GM12878 (cell line): ENCODE measurements around the gene CARD11. TPM values are rescaled to one million over a fixed set of nuclear protein-coding genes. Genes with fewer than 3 reads are reported as not detected.

ENCODE experiments used
- ATAC-seq: fragments of 200-7000 bp; cut with Tn5 transposase; 3 replicates; pipeline ENCODE4 v1.9.1; 2020; ENCODE audit warnings: mild to moderate bottlenecking, moderate library complexity
- BruUV-seq: library from RNA; stranded (reverse); fragments of 400-500 nt; replicated peaks from 2 replicates; lab custom pipeline; 2021; lab: Mats Ljungman, UMichigan
- CTCF ChIA-PET: fragments of 300-600 bp; sonication (Branson Sonifier 250); formaldehyde crosslinking; extraction: SDS; loops from one replicate; lab custom pipeline; 2021; ENCODE audit warnings: inconsistent platforms; lab: Yijun Ruan, JAX
- POLR2A ChIA-PET: fragments of 350-600 bp; formaldehyde crosslinking; extraction: SDS; loops from one replicate; lab custom pipeline; 2021; ENCODE audit warnings: inconsistent platforms; lab: Charles Lee
- RAD21 ChIA-PET: fragments of 300-600 bp; sonication (Branson Sonifier 250); formaldehyde crosslinking; loops from one replicate; lab custom pipeline; 2023; ENCODE audit warnings: antibody characterized with exemption; ENCODE audit not compliant: unreplicated experiment; lab: Charles Lee
- SMC1A ChIA-PET: fragments of 300-600 bp; sonication (Branson Sonifier 250); formaldehyde crosslinking; loops from one replicate; lab custom pipeline; 2023; ENCODE audit not compliant: unreplicated experiment, uncharacterized antibody; lab: Charles Lee
- DNase-seq: peaks from one replicate; pipeline ENCODE4 v3.0.0-alpha.2; 2011; ENCODE audit warnings: low read depth, low spot score
- FAIRE-seq: peaks from 3 replicates; lab custom pipeline; 2011; peaks lifted over from hg19 to GRCh38; lab: Jason Lieb, UNC
- H2AFZ ChIP-seq: 2 replicates; pipeline ENCODE4 v1.6.0; 2011; ENCODE audit warnings: low read depth, low read length, control low read depth; ENCODE audit not compliant: control insufficient read depth
- H3K27ac ChIP-seq: 2 replicates; pipeline ENCODE4 v1.5.1; 2011; ENCODE audit warnings: control low read depth; ENCODE audit not compliant: control insufficient read depth, insufficient read depth
- H3K27me3 ChIP-seq, 2 experiments: replicated peaks in 1 of 2; 2 replicates each; pipeline versions ENCODE4 v1.6.0 to v1.6.1; 2011; ENCODE audit warnings: low read length in 1 of 2; ENCODE audit not compliant: control insufficient read depth in 2 of 2, insufficient read depth in 2 of 2
- H3K36me3 ChIP-seq, 2 experiments: 2 replicates each; pipeline ENCODE4 v1.5.1; 2011; ENCODE audit warnings: low read length in 1 of 2; ENCODE audit not compliant: control insufficient read depth in 2 of 2, insufficient read depth in 2 of 2
- H3K4me1 ChIP-seq: 2 replicates; pipeline ENCODE4 v1.6.1; 2011; ENCODE audit warnings: mild to moderate bottlenecking, low read length, moderate library complexity, mixed read lengths; ENCODE audit not compliant: control insufficient read depth, insufficient read depth
- H3K4me2 ChIP-seq: 2 replicates; pipeline ENCODE4 v1.6.0; 2011; ENCODE audit warnings: control low read depth; ENCODE audit not compliant: control insufficient read depth, insufficient read depth
- H3K4me3 ChIP-seq: fragments of 200-600 bp; sonication (generic); 2 replicates; pipeline ENCODE4 v1.5.1; 2016
- H3K79me2 ChIP-seq: 2 replicates; pipeline ENCODE4 v1.6.0; 2011; ENCODE audit warnings: low read length; ENCODE audit not compliant: control insufficient read depth, insufficient read depth
- H3K9ac ChIP-seq: 2 replicates; pipeline ENCODE4 v1.8.0; 2011; ENCODE audit warnings: low read length, control low read depth, mixed read lengths; ENCODE audit not compliant: control insufficient read depth, insufficient read depth
- H3K9me3 ChIP-seq: replicated peaks from 3 replicates; pipeline ENCODE4 v1.5.1; 2011; ENCODE audit warnings: mild to moderate bottlenecking, low read length; ENCODE audit not compliant: control insufficient read depth, insufficient read depth
- H4K20me1 ChIP-seq: 2 replicates; pipeline ENCODE4 v1.6.0; 2011; ENCODE audit not compliant: control insufficient read depth, insufficient read depth
- CEBPB ChIP-seq, 2 experiments: fragments of 150-350 bp in 1 of 2; IDR thresholded peaks; 2 replicates each; pipeline ENCODE4 v1.6.1; 2012 to 2014; ENCODE audit warnings: low read depth in 2 of 2, low read length in 2 of 2, borderline replicate concordance in 1 of 2, inconsistent platforms in 1 of 2
- ETV6 ChIP-seq, 2 experiments: fragments of 450-650 bp in 1 of 2; IDR thresholded peaks in 1 of 2; conservative IDR thresholded peaks in 1 of 2; 2 replicates each; pipeline ENCODE4 v1.6.1; 2014; ENCODE audit warnings: antibody characterized with exemption in 1 of 2, borderline replicate concordance in 1 of 2, low read depth in 1 of 2, mild to moderate bottlenecking in 1 of 2, moderate library complexity in 1 of 2
- GABPA ChIP-seq: IDR thresholded peaks from 2 replicates; pipeline ENCODE4 v1.6.1; 2014; ENCODE audit warnings: antibody characterized with exemption, low read depth, mild to moderate bottlenecking, inconsistent platforms
- KDM1A ChIP-seq: fragments of 200-600 bp; sonication (generic); IDR thresholded peaks from 2 replicates; pipeline ENCODE4 v1.6.1; 2016; ENCODE audit warnings: borderline replicate concordance
- NFXL1 ChIP-seq: fragments of 450-650 bp; IDR thresholded peaks from 2 replicates; pipeline ENCODE4 v1.6.1; 2017; ENCODE audit warnings: antibody characterized with exemption, mild to moderate bottlenecking, borderline replicate concordance
- NR2F1 ChIP-seq: fragments of 450-650 bp; conservative IDR thresholded peaks from 2 replicates; pipeline ENCODE4 v1.6.1; 2017; ENCODE audit warnings: mild to moderate bottlenecking
- REST ChIP-seq: IDR thresholded peaks from 2 replicates; pipeline ENCODE4 v1.6.1; 2012; ENCODE audit warnings: mild to moderate bottlenecking, low read depth, low read length
- SMC3 ChIP-seq: IDR thresholded peaks from 2 replicates; pipeline ENCODE4 v1.6.1; 2011; ENCODE audit warnings: low read length, improper control_type of control experiment, borderline replicate concordance
- SRF ChIP-seq, 2 experiments: IDR thresholded peaks; 2 replicates each; pipeline ENCODE4 v1.6.1; 2011; ENCODE audit warnings: low read depth in 2 of 2, low read length in 2 of 2, mild to moderate bottlenecking in 1 of 2, moderate library complexity in 1 of 2
- TCF12 ChIP-seq: IDR thresholded peaks from 2 replicates; pipeline ENCODE4 v1.6.1; 2011; ENCODE audit warnings: low read depth, mild to moderate bottlenecking, low read length
- TCF3 ChIP-seq: IDR thresholded peaks from 2 replicates; pipeline ENCODE4 v1.6.1; 2012; ENCODE audit warnings: low read depth, mild to moderate bottlenecking, low read length, borderline replicate concordance; ENCODE audit not compliant: insufficient read depth
- ZNF217 ChIP-seq: fragments of 450-650 bp; IDR thresholded peaks from 2 replicates; pipeline ENCODE4 v1.6.1; 2017; ENCODE audit warnings: antibody characterized with exemption, mild to moderate bottlenecking
- WGBS: methylation state at CpG from one replicate; pipeline ENCODE4 v1.1.6; 2016; ENCODE audit warnings: low lambda C conversion rate; ENCODE audit not compliant: insufficient replicate concordance, insufficient coverage; ENCODE audit errors: missing lambda C conversion rate; 5-methylcytosine and 5-hydroxymethylcytosine counted together
- in situ Hi-C: fragments of 300-500 bp; cut with MboI; formaldehyde crosslinking; loops from 9 replicates; pipeline ENCODE4 v1.14.3; 2018; ENCODE audit warnings: mixed read lengths
- intact Hi-C: fragments of 100-400 bp; cut with micrococcal nuclease; formaldehyde crosslinking; loops from one replicate; pipeline ENCODE4 v1.14.2; 2022; ENCODE audit not compliant: unreplicated experiment
- polyA plus RNA-seq, 11 experiments: library from polyadenylated mRNA; depleted of rRNA in 4 of 11; unstranded in 6 of 11; stranded (reverse) in 5 of 11; fragments of >200 nt; fragmentation: Nextera tagmentation in 4 of 11; fragmentation: Illumina TruSeq in 1 of 11; extraction: Ambion mirVana in 4 of 11; extraction: Trizol in 1 of 11; gene quantifications; 1 replicate in 1 of 11; 2 replicates in 10 of 11; pipeline versions ENCODE4 v1.2.1 to v1.2.3, GENCODE V29; 2011 to 2016; ENCODE audit warnings: inconsistent platforms in 2 of 11, missing spikeins in 2 of 11, low read depth in 1 of 11
- total RNA-seq, 4 experiments: library from RNA; depleted of rRNA in 3 of 4; stranded (reverse); fragments of >200 nt in 3 of 4; fragmentation: Illumina TruSeq in 1 of 4; extraction: Trizol in 1 of 4; gene quantifications; 2 replicates each; pipeline versions ENCODE4 v1.2.1 to v1.2.3, GENCODE V29; 2013 to 2021
- TF ChIP-seq, protein P1 (sequence below): fragments of 450-650 bp; IDR thresholded peaks from 2 replicates; pipeline ENCODE4 v1.6.1; 2018; ENCODE audit warnings: borderline replicate concordance, mild to moderate bottlenecking; ENCODE audit not compliant: partially characterized antibody
- TF ChIP-seq, protein P2 (sequence below): IDR thresholded peaks from 2 replicates; pipeline ENCODE4 v1.6.1; 2011; ENCODE audit warnings: low read depth, low read length, improper control_type of control experiment, borderline replicate concordance

CARD11 gene
- total and polyA plus RNA-seq, 10 of the 15 experiments (the other 5 are each of a cell fraction or from before 2014, with no cell fraction given) = 0.27 to 72.0 (median 28.4) TPM

DNA sequence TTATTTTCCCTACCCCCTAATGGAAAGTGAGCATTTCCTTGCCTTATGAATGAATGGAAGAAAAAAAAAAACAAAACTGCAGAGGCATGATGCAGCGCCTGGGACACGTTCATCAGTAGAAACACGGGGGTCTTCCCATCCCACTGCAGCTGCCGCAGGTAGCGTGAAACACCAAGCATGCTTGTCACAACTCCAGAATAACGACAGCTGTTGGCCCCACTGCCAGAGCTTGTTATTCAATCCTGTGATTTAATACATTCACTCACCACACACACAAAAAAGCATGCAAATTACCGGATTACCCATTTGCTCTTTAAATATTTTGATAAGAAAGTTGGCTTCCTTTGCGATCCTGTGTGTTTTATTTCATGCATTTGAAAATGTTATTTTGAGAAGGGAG, 151.1 kb downstream of the CARD11 start:
- in situ Hi-C loops = no loop called here
- Histone ChIP-seq H3K79me2 (no peaks in the 10 kb centered on the region), H3K27ac (no peak overlapping the region), H3K4me3 (no peak overlapping the region), H3K9me3 (no peaks in the 10 kb centered on the region), H4K20me1 (no peaks in the 10 kb centered on the region), H3K27me3 (no peaks in the 10 kb centered on the region), H3K36me3 (no peaks in the 10 kb centered on the region), H3K4me2 (no peak overlapping the region), H3K9ac (no peak overlapping the region), H3K4me1 (peaks cover 23% of the 10 kb centered on the region), H2AFZ (no peak overlapping the region)
- CTCF ChIA-PET = interaction anchor here (0.7 to 2.7 kb wide), 7 partner anchors 25 to 262 kb away, joined by 3 to 18 read pairs (median 6); no protein-coding TSS in a partner anchor
- no TSS peak for BruUV-seq
- SMC1A ChIA-PET = interaction anchor here (0.8 to 5.0 kb wide), 5 partner anchors 11 to 262 kb away, joined by 3 to 58 read pairs (median 22); no protein-coding TSS in a partner anchor
- POLR2A ChIA-PET = interaction anchor here (0.6 to 1.5 kb wide), 4 partner anchors 30 to 1755 kb away, joined by 3 to 4 read pairs (median 4); no protein-coding TSS in a partner anchor
- ATAC-seq = no peak
- FAIRE-seq = no peak
- no peak for DNase-seq
- WGBS = 61% methylated on average over 8 of the region's 8 CpGs
- RAD21 ChIA-PET = interaction anchor here (0.7 to 3.6 kb wide), 6 partner anchors 86 to 508 kb away, joined by 3 to 34 read pairs (median 16); no protein-coding TSS in a partner anchor
- intact Hi-C loops = loop anchor here (5.0 kb wide), 1 partner anchor 150 kb away; the partner anchor contains the start of gene CARD11
- no peak for TF ChIP-seq TCF12
- no peak for TF ChIP-seq KDM1A
- no peak for TF ChIP-seq TCF3
- no peak for TF ChIP-seq ETV6 (conservative IDR thresholded peaks at IDR 0.05 in 1 of 2, IDR thresholded peaks at IDR 0.05 in 1 of 2; ENCODE audit: borderline replicate concordance in 1 of 2, low read depth in 1 of 2)
- no peak for TF ChIP-seq NFXL1
- TF ChIP-seq REST = no peak
- no peak for TF ChIP-seq CEBPB (IDR thresholded peaks at IDR 0.05; ENCODE audit: borderline replicate concordance in 1 of 2, low read depth in 2 of 2, low read length in 2 of 2)
- no peak for TF ChIP-seq NR2F1
- no peak for TF ChIP-seq SRF (IDR thresholded peaks at IDR 0.05; ENCODE audit: low read depth in 2 of 2, low read length in 2 of 2)
- TF ChIP-seq SMC3 = no peak
- TF ChIP-seq, protein P1, sequence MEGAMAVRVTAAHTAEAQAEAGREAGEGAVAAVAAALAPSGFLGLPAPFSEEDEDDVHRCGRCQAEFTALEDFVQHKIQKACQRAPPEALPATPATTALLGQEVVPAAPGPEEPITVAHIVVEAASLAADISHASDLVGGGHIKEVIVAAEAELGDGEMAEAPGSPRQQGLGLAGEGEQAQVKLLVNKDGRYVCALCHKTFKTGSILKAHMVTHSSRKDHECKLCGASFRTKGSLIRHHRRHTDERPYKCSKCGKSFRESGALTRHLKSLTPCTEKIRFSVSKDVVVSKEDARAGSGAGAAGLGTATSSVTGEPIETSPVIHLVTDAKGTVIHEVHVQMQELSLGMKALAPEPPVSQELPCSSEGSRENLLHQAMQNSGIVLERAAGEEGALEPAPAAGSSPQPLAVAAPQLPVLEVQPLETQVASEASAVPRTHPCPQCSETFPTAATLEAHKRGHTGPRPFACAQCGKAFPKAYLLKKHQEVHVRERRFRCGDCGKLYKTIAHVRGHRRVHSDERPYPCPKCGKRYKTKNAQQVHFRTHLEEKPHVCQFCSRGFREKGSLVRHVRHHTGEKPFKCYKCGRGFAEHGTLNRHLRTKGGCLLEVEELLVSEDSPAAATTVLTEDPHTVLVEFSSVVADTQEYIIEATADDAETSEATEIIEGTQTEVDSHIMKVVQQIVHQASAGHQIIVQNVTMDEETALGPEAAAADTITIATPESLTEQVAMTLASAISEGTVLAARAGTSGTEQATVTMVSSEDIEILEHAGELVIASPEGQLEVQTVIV = no peak
- TF ChIP-seq GABPA = no peak
- TF ChIP-seq, protein P2, sequence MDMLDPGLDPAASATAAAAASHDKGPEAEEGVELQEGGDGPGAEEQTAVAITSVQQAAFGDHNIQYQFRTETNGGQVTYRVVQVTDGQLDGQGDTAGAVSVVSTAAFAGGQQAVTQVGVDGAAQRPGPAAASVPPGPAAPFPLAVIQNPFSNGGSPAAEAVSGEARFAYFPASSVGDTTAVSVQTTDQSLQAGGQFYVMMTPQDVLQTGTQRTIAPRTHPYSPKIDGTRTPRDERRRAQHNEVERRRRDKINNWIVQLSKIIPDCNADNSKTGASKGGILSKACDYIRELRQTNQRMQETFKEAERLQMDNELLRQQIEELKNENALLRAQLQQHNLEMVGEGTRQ = no peak
- no peak for TF ChIP-seq ZNF217
